ENCODE data around the gene MTR.

MTR gene

DNA sequence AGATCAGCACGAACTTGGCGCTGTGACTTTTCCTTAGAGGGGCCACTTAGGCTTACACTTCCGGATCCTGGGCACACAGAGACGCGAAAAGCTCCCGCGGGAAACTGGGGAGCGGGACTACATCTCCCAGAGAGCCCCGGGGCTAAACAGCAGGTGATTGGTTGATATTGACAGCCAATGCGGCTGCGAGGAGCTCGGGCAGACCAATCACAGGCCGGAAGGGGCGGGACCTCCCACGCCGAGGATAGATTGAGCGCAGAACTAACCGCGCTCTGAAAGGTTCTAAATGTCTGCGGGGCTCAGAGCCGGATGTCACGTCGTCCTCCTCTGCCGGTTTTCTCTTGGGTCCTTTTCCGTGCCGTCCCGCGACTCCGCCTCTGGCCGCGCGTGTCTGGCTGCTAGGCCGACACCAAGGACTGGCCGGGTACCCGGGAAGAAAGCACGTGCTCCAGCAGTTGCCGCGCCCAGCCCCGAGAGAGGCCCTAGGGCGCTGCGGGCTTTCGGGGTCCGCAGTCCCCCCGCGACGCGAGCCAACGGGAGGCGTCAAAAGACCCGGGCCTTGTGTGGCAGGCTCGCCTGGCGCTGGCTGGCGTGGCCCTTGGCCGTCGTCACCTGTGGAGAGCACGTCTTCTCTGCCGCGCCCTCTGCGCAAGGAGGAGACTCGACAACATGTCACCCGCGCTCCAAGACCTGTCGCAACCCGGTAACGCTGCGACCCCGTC is at the start of gene MTR:
Gene MTR (plus strand): TSS at position 258 of the 722 bp plus-strand sequence. CDS start 412 bp downstream, at position 670.
- H3K9me3 Mint-ChIP-seq, result no peaks in the 10 kb centered on the region
- H3K27ac Mint-ChIP-seq, result peak within 1 kb of the TSS; percentile 96
- peaks cover 12% of the 10 kb centered on the region for H3K36me3 Mint-ChIP-seq (ENCODE audit: low read depth)
- peaks cover 14% of the 10 kb centered on the region for H3K27me3 Mint-ChIP-seq
- H3K4me1 Mint-ChIP-seq (ENCODE audit: low read depth), result peaks cover 23% of the 10 kb centered on the region
- H3K4me3 Mint-ChIP-seq, result peak within 1 kb of the TSS; percentile 97
- intact Hi-C loops (cut with micrococcal nuclease), result loop anchor here (2.0 to 5.0 kb wide), 3 partner anchors 33 to 513 kb away; partner anchors contain the start of genes ERO1B and HEATR1

DNA sequence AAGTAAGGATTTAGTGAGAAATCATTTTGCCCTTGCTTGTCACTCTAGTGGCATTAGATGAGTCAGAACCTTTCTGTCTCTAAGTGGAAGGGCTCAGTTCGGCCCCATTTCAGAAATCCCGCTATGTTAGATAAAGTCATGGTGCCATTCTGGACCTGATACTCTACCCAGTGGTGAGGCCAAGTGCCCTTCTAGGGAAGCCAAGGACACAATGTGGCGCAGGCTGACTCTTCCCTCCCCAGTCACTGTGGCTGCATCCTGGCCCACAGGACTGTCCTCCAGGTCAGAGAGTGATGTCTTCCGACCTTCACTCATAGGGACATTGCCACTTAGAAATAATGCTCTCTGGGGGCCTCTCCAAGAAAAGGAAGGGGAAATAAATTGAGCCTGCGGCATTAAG is 48.3 kb upstream of the MTR start:
- H3K4me3 Mint-ChIP-seq, result no peak overlapping the region
- intact Hi-C loops (cut with micrococcal nuclease), result no loop called here
- no peaks in the 10 kb centered on the region for H3K36me3 Mint-ChIP-seq (ENCODE audit: low read depth)
- H3K27ac Mint-ChIP-seq, result no peak overlapping the region
- no peaks in the 10 kb centered on the region for H3K9me3 Mint-ChIP-seq
- no peaks in the 10 kb centered on the region for H3K4me1 Mint-ChIP-seq (ENCODE audit: low read depth)
- peaks cover 2% of the 10 kb centered on the region for H3K27me3 Mint-ChIP-seq

DNA sequence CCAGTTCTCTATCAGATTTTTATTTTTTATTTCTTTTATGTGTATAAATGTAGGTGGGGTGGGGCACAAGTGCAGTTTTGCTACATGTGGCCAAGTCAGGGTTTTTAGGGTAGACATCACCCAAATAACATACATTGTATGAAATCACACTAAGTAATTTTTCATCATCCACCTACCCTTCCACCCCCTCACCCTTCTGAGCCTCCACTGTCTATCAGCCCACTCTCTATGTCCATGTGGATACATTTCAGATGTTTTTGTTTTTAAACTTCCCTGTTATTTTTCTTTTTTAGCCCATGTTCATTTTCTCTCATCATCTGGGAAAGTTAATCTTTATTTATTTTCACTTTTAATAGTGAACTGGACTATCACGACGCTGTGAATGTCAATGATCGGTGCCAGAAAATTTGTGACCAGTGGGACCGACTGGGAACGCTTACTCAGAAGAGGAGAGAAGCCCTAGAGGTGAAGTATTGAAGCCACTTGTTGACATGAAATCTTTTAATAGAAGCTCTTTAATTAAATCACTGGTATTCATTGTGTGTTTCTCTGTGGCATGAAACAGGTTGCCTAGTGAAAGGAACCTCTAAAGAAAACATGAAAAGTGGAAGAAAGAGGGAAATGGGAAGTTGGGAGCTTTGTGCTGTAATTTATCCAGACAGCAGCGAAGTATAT is 47.6 kb upstream of the MTR start:
- no peak overlapping the region for H3K4me3 Mint-ChIP-seq
- H3K9me3 Mint-ChIP-seq, result no peaks in the 10 kb centered on the region
- intact Hi-C loops (cut with micrococcal nuclease), result no loop called here
- H3K4me1 Mint-ChIP-seq (ENCODE audit: low read depth), result no peaks in the 10 kb centered on the region
- H3K27ac Mint-ChIP-seq, result no peak overlapping the region
- H3K27me3 Mint-ChIP-seq, result peaks cover 2% of the 10 kb centered on the region
- no peaks in the 10 kb centered on the region for H3K36me3 Mint-ChIP-seq (ENCODE audit: low read depth)

DNA sequence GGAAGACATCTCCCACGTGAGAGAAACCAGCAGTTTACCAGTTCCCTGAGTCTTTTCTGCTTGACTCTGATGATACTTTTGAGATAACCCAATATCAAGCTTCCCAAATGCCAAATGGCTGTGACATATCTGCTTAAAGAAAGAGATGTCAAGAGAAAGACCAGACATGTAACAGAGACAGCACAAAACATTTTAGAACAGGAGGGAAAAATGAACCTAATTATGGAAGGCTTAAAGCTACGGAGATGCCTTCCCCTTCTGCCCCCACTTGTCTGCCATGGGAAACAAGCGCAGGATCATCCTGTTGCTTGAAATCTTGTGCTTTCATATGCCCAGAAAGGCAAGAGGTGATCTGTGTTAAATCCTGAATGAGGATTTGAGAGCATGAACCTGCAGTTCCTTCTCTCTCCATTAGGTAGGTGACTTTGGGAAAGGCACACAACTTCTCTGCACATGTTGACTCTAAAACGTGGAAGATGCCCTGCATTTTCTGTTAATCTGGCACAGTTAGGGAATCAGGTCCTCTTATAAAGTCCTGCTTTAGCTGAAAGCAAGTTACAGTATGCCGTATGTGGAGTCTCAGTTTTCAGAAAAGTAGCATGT is 46.7 kb upstream of the MTR start:
- intact Hi-C loops (cut with micrococcal nuclease), result no loop called here
- Mint-ChIP-seq H3K27me3 (peaks cover 2% of the 10 kb centered on the region), H3K36me3 (ENCODE audit: low read depth) (no peaks in the 10 kb centered on the region), H3K9me3 (no peaks in the 10 kb centered on the region), H3K4me1 (ENCODE audit: low read depth) (no peaks in the 10 kb centered on the region), H3K4me3 (no peak overlapping the region), H3K27ac (no peak overlapping the region)

DNA sequence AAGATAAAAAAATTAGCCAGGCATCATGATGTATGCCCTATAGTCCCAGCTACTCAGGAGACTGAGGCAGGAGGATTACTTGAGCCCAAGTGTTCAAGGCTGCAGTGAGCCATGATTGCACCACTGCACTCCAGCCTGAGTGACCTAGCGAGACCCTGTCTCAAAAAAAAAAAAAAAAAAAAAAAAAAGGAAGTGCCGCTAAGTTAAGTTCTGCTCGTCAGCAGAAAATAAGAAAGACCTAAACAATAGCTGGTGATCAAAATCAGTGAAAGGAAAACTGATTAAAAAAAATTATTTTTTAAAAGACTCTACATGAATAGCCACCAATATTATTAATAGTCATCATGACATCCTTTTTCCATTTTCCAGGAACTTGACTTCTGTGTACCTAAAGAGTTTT is 44.2 kb upstream of the MTR start:
- H3K9me3 Mint-ChIP-seq, result no peaks in the 10 kb centered on the region
- no peak overlapping the region for H3K4me3 Mint-ChIP-seq
- H3K4me1 Mint-ChIP-seq (ENCODE audit: low read depth), result no peaks in the 10 kb centered on the region
- H3K27me3 Mint-ChIP-seq, result peaks cover 2% of the 10 kb centered on the region
- intact Hi-C loops (cut with micrococcal nuclease), result no loop called here
- H3K27ac Mint-ChIP-seq, result no peak overlapping the region
- H3K36me3 Mint-ChIP-seq (ENCODE audit: low read depth), result no peaks in the 10 kb centered on the region

DNA sequence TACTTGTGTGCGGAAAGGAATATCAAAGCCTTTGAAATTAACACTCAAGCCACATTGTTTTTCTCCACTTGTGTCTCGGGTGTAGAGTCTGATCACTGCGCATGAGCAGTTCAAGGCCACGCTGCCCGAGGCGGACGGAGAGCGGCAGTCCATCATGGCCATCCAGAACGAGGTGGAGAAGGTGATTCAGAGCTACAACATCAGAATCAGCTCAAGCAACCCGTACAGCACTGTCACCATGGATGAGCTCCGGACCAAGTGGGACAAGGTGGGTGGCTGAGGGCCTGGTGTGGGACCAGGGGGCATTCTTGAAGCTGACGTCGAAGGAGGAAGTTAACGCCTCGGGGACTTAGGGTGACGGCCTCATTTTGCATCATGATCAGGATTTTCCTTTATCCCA is 43.7 kb upstream of the MTR start:
- no peak overlapping the region for H3K27ac Mint-ChIP-seq
- H3K9me3 Mint-ChIP-seq, result no peaks in the 10 kb centered on the region
- intact Hi-C loops (cut with micrococcal nuclease), result no loop called here
- H3K27me3 Mint-ChIP-seq, result peaks cover 2% of the 10 kb centered on the region
- H3K36me3 Mint-ChIP-seq (ENCODE audit: low read depth), result no peaks in the 10 kb centered on the region
- no peaks in the 10 kb centered on the region for H3K4me1 Mint-ChIP-seq (ENCODE audit: low read depth)
- no peak overlapping the region for H3K4me3 Mint-ChIP-seq

DNA sequence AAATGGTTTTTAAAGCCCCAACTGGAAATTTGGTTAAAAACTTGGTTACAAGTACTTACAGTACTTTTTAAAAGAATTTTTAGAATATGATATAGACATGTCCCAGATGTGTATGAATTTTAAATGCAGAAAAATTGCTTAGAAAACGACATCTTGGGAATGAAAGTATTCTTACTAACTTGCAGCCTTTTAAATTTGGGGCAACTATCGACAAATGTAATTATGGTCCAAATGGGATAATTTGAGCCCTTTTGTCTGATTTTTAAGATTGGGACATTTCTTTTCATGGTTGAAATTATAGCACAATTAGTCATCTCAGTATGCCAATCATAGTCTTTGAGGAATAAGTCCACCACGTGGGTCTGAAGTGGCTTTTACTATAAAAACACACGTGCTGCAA is 43.2 kb upstream of the MTR start:
- Mint-ChIP-seq H3K27me3 (peaks cover 2% of the 10 kb centered on the region), H3K4me3 (no peak overlapping the region), H3K36me3 (ENCODE audit: low read depth) (no peaks in the 10 kb centered on the region), H3K4me1 (ENCODE audit: low read depth) (no peaks in the 10 kb centered on the region), H3K27ac (no peak overlapping the region), H3K9me3 (no peaks in the 10 kb centered on the region)
- intact Hi-C loops (cut with micrococcal nuclease), result no loop called here

DNA sequence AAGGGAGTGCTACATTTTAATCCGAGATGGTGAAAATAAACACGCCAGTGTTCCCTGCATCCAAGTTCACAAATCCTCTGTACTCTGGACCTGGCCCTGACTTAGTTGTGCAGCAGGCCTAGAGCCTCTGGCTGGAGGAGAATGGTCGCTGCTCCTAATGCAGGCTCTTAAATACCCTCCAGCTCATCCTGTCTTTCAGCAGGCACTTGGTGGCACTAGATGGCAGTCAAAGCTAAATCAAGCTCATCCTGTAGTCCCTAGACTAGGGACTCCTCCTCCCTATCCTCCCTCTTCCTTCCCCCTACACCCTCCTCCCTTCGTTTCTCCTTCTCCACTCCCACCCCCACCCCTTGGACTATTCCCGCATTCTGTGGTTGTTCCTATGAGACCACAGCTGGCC is 41.6 kb upstream of the MTR start:
- Mint-ChIP-seq H3K4me3 (no peak overlapping the region), H3K4me1 (ENCODE audit: low read depth) (no peaks in the 10 kb centered on the region), H3K9me3 (no peaks in the 10 kb centered on the region), H3K36me3 (ENCODE audit: low read depth) (no peaks in the 10 kb centered on the region), H3K27ac (no peak overlapping the region), H3K27me3 (no peaks in the 10 kb centered on the region)
- intact Hi-C loops (cut with micrococcal nuclease), result no loop called here

DNA sequence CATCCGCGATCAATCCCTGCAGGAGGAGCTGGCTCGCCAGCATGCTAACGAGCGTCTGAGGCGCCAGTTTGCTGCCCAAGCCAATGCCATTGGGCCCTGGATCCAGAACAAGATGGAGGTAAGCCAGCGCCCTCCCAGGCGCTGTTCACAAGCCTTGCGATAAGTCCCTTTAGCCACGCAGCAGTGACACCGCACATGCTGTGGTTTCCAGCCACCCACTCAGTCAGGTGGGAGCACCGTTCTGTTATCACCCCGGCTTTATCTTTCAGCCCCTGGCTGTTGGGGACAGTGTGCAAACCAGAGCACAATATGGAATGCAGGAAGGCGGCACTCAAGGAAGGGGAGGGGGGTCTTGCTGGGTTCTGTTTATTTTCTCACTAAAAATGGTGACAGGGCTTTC is 41.1 kb upstream of the MTR start:
- Mint-ChIP-seq H3K27ac (no peak overlapping the region), H3K4me3 (no peak overlapping the region), H3K36me3 (ENCODE audit: low read depth) (no peaks in the 10 kb centered on the region), H3K9me3 (no peaks in the 10 kb centered on the region), H3K27me3 (no peaks in the 10 kb centered on the region), H3K4me1 (ENCODE audit: low read depth) (no peaks in the 10 kb centered on the region)
- intact Hi-C loops (cut with micrococcal nuclease), result no loop called here

DNA sequence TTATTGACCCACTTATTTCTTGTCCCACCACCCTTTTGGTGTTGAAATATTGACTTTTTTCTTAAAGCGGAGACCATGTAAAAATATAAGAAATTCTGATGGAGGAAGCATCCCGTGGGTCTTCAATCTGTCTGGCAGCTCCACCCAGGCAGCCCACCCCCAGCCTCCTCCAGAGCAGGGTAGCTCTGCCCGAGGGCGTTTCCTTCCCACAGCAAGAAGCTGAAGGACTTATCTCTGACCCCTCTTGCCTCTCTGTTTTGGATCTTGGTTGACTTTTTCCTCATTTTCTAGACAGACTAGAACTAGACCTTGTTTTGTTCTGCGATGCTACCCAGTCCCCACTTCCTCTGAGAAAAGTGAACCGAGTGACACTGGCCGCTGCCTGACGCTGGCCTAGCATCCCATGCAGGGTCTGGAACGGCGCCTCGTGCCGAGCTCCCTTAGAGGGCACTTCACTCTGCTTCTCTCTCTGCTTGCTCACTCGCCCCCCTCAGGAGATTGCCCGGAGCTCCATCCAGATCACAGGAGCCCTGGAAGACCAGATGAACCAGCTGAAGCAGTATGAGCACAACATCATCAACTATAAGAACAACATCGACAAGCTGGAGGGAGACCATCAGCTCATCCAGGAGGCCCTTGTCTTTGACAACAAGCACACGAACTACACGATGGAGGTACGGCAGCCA is 40.4 kb upstream of the MTR start:
- intact Hi-C loops (cut with micrococcal nuclease), result no loop called here

DNA sequence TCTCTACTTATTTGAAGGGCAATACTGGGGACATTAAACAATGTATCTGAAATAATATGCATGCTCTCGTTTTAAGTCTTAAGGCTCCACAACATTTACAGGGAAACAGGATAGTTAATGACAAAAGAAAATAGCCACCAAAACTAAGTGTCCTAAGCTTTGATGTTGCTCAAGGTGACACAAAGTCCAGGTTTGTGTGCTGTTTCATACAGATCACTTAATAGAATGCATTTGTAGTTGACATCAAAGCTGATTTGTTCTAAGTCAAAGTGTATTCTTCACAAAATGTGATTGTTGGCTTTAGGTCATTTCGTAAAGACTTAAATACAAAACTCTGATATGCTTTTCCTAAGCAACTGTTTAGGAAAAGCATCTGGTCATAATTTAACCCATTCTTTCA is 37.5 kb upstream of the MTR start:
- H3K4me3 Mint-ChIP-seq, result no peak overlapping the region
- no peaks in the 10 kb centered on the region for H3K9me3 Mint-ChIP-seq
- H3K27ac Mint-ChIP-seq, result no peak overlapping the region
- H3K4me1 Mint-ChIP-seq (ENCODE audit: low read depth), result peaks cover 5% of the 10 kb centered on the region
- intact Hi-C loops (cut with micrococcal nuclease), result loop anchor here (2.0 kb wide), 1 partner anchor 111 kb away; no protein-coding TSS in a partner anchor
- no peaks in the 10 kb centered on the region for H3K27me3 Mint-ChIP-seq
- no peaks in the 10 kb centered on the region for H3K36me3 Mint-ChIP-seq (ENCODE audit: low read depth)

More for the DNA sequence above, 40.4 kb upstream of the MTR start:
- H3K36me3 Mint-ChIP-seq (ENCODE audit: low read depth), result no peaks in the 10 kb centered on the region
- H3K27me3 Mint-ChIP-seq, result no peaks in the 10 kb centered on the region
- H3K27ac Mint-ChIP-seq, result no peak overlapping the region
- no peaks in the 10 kb centered on the region for H3K9me3 Mint-ChIP-seq
- H3K4me1 Mint-ChIP-seq (ENCODE audit: low read depth), result peaks cover 5% of the 10 kb centered on the region
- H3K4me3 Mint-ChIP-seq, result no peak overlapping the region

DNA sequence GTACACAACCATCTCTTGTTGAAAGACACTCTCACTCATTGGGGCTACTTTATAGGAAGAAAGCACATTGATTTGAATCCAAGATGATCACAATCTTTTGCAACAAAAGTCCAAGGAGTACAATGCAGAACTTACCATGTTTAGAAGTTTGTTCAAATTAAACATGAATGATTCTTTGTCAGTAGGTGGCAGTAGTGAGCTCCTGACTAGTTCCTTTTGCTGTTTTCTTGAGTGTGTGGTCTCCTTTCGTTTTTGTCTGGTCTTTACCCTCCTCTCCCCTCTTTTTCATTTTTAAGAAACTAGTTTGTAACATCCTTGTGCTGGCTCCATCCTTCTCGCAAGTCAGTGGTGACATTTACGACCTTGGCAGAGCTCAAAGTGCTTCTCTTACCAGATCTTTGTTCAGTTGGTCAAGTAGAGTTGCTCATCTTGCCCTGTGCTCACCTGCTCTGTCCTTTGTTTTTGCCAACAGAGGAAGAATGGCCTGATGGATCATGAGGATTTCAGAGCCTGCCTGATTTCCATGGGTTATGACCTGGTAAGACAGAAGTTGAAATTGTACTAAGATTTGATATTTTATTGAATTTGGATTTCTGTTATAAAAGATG is 35.7 kb upstream of the MTR start:
- no peak overlapping the region for H3K27ac Mint-ChIP-seq

DNA sequence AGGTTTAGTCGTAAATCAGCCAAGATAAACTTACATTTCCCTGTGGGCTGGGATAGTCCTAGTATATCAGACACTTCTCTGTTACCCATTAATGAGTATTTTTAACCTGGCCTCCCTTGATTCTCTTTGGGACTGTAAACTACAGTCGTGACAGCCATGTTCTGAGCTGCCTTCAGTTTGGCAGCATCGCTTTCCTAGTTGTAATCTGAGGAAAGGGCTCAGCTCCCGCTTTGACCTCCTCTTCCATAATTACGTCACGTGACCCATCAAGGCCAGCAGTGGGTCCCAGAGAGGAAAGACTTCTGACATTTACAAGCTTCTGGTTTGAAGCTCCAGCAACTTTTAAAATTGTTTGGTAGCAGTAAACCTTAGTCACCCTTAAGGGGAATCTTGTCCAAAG is 34.6 kb upstream of the MTR start:
- H3K27ac Mint-ChIP-seq, result no peak overlapping the region
- no peaks in the 10 kb centered on the region for H3K36me3 Mint-ChIP-seq (ENCODE audit: low read depth)
- no peak overlapping the region for H3K4me3 Mint-ChIP-seq
- H3K4me1 Mint-ChIP-seq (ENCODE audit: low read depth), result peaks cover 5% of the 10 kb centered on the region
- intact Hi-C loops (cut with micrococcal nuclease), result loop anchor here (5.0 kb wide), 1 partner anchor 37 kb away; the partner anchor contains the start of gene MTR
- no peaks in the 10 kb centered on the region for H3K9me3 Mint-ChIP-seq
- peaks cover 3% of the 10 kb centered on the region for H3K27me3 Mint-ChIP-seq

More for the DNA sequence above, 35.7 kb upstream of the MTR start:
- Mint-ChIP-seq H3K9me3 (no peaks in the 10 kb centered on the region), H3K4me1 (ENCODE audit: low read depth) (peaks cover 5% of the 10 kb centered on the region), H3K36me3 (ENCODE audit: low read depth) (no peaks in the 10 kb centered on the region), H3K4me3 (no peak overlapping the region), H3K27me3 (no peaks in the 10 kb centered on the region)
- intact Hi-C loops (cut with micrococcal nuclease), result loop anchor here (2.0 kb wide), 1 partner anchor 109 kb away; no protein-coding TSS in a partner anchor
